Spleen (tissue), 7 donors: ENCODE measurements around the gene ATF5.
A peak's percentile ranks its signal among the peaks of the same experiment; 100 is the strongest.

Experiments
- CTCF ChIP-seq, 11 experiments: fragments of 200-600 bp in 7 of 11; fragments of 450-650 bp in 4 of 11; sonication (generic) in 4 of 11; IDR thresholded peaks in 8 of 11; conservative IDR thresholded peaks in 3 of 11; 1 replicate in 7 of 11; 2 replicates in 4 of 11; pipeline versions ENCODE4 v1.4.0 to v1.8.0; 2016 to 2021; ENCODE audit warnings: antibody characterized with exemption in 11 of 11, inconsistent platforms in 4 of 11, mild to moderate bottlenecking in 1 of 11
- POLR2A ChIP-seq, 3 donors: fragments of 450-650 bp; IDR thresholded peaks; one replicate each; pipeline ENCODE4 v1.5.1; 2017; ENCODE audit warnings: antibody characterized with exemption in 3 of 3, mild to moderate bottlenecking in 1 of 3
- POLR2AphosphoS5 ChIP-seq, 3 donors: sonication (generic); formaldehyde crosslinking; IDR thresholded peaks; one replicate each; pipeline ENCODE4 v1.5.1; 2017; ENCODE audit warnings: antibody characterized with exemption in 3 of 3
- donor health status: DM: no; HTN: no; CAD: no; lungs with moderate emphysema.
- donor health status: DM: no; HTN: no; CAD: no.
- donor health status: DM: no; HTN: no; CAD: no.

DNA sequence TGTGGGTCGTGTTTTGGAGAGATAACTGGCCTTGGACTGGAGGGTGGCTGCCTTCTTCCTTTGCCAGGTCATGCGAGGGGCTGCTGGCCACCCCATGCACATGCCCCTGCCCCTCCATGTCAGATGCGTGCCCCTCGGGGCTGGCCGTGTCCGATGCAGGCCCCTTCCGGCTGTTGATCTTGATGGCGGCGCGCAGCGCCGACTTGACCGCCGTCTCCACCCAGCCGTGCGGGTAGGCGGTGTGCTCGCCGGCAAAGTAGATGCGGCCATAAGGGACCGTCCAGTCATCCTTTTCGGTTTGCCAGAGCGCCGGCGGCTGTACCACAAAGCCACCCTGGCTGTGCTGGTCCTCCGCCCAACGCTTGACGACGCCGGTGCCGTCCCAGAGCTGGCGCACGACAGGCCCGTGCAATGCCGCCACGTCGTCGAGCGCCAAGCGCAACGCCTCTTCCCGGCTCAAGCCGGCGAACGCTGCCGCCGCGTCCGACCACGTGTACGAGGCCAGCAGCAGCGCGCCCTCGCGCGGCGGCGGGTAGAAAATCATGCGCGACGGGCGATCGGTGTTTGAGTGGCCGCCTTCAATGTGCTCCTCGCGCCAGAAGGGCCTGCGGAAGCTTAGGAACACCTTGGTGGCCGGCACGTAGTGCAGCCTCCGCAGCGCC, 39.2 kb upstream of the ATF5 start:
- no peak for TF ChIP-seq POLR2A (IDR thresholded peaks at IDR 0.05)
- TF ChIP-seq POLR2AphosphoS5 (IDR thresholded peaks at IDR 0.05), result peak; percentile 75 to 91 (median 79)
- TF ChIP-seq CTCF (IDR thresholded peaks at IDR 0.05 in 8 of 11, conservative IDR thresholded peaks at IDR 0.05 in 3 of 11), result peak; percentile 64 to 88 (median 83)
